Fibroblast of skin of right biceps (primary cell): ENCODE data around the gene MYEOV.

Experiments
- DNase-seq: peaks from one replicate; pipeline ENCODE4 v3.0.0-alpha.2; 2013

Gene MYEOV

GRCh38 chr11:69267395-69267805, 26.6 kb upstream of the MYEOV start:
- DNase-seq: no peak

DNA sequence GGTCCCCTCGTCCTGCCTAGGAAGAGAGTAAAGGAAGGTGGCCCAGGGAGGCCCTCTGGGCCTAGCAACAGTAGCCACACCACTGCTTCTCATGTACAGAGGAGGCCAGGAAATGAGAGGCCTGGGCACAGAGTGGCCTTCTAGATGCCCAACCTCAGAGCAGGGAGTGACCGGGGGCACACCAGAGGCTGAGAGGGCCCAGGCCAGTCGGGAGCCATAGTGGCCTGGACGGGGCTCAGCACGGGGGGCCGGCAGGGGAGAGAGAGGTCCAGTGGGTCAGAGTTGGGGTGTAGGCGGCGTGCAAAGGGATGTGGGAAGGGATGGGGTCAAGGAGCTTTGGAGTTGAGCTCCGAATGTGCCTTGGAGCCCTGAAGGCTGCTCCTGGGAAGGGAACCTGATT, 25.0 kb upstream of the MYEOV start:
- DNase-seq: no peak

DNA sequence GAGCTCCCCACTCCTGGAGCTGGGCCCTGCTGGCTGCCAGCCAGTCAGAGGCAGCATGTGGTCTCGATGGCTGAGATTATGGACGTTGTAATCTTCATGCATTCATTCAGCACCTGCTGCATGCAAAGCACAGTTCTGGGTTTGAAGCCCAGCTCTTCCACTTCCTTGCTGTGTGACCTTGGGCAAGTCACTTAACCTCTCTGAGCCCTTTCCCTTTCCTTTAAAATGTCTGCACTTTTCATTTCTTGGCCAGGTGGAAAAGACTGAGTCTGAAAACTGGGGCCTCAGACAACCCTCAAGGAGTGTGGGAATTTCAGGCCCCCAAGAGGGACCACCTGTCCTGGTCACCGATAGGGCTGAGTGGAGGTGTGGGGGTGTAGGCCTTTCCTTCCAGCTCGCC, 24.6 kb upstream of the MYEOV start:
- DNase-seq: no peak

DNA sequence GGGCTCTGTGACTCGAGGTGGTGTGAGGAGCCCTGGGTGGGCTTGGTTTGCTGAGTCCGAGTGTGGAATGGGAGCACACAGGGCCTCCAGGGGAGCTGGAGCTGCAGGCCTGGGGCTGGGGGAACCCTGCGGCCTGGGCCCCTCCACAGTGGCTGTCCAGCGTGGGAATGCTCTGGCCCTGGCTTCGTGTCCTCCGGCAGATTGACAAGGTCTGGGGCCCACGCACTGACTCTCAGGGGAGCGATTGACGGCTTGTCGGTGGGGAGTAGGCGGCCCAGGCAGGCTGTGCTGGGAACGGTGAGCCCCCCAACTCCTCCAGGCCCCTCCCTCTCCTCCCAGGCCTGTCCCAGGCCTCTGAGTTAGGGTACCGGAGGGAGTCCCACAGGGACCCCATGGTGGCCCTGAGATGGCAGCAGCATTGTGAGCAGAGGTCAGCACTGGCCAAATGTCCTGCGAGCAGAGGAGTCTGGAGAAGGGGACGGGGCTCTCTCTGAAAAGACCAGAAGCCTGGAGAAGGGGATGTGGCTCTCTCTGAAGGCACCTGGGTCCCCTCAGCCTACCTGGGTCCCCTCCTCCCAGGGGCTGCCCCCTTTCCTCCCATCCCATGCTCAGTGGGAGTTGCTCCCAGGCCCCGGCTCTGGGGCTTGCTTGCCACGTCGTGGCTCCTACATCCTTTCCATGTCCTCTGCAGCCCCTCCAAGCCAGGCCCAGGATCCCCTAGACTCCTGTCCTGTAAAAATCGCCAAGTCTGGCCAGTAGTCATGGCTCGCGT, 23.8 kb upstream of the MYEOV start:
- DNase-seq: no peak

DNA sequence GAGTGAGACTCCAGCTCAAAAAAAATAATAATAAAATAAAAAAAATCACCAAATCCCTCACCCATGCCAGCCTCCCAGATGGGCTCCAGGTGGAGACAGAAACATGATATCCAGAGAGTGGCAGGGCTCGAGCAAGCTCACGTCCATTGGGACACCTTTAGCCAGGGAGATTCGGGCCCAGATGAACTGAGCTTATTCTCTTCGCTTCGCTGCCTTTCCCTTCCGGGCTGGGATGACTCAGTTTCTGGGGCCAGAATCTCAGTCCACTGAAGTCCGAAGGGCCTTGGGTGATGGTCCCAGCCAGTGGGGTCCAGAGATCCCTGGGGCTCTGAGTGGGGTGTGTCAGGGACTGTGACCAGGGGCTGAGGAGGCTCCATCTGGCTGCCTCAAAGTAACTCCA, 23.0 kb upstream of the MYEOV start:
- no peak for DNase-seq

DNA sequence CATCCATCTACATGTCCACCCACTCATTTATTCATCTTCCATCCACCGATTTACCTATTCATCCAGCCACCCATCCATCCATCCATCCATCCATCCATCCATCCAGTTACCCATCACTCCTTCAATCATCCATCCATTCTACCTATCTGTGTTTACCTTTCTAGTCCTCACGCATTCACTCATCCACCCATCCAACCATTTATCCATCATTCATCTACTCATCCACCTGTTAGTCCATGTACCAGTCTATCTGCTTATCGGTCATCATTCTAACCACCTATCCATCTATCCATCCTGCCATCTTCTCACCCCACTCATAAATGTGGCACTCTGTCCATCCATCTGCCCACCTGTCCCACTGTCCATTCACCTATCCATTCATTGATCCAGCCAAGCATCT, 21.9 kb upstream of the MYEOV start:
- no peak for DNase-seq

DNA sequence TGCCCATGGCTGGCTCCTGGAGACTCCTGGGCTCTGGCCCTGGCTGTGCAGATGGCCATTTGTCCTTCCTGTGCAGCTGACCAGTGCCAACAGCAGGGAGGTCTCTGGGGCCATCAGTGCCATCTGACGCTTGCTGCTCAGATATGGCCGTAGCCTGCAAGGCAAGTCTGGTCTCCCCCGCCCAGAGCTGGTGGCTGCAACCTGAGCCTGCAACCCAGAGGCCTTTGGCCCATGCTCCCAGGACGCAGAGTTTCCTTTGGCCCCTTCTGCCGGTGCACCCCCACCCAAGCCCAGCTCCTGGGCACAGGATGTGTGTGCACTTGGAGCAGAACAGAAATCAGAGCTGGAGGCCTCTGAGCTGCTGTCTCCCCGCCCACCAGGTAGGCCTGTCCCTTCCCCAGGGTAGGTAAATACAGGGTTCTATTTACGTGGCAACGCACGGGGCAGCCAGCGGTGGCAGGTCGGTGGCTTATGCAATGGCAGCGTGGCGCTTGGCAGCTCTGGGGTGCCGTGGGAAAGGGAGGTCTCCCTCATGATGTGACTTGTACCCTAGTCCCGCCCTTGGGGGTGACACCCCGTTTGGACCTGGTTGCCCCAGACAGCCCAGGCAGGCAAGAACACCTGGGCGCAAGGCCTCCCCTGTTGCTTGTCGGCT, 21.0 kb upstream of the MYEOV start:
- DNase-seq: no peak

- DNase-seq: no peak
These were observed 20.4 kb upstream of the MYEOV start for GRCh38 chr11:69273571-69273970.

DNA sequence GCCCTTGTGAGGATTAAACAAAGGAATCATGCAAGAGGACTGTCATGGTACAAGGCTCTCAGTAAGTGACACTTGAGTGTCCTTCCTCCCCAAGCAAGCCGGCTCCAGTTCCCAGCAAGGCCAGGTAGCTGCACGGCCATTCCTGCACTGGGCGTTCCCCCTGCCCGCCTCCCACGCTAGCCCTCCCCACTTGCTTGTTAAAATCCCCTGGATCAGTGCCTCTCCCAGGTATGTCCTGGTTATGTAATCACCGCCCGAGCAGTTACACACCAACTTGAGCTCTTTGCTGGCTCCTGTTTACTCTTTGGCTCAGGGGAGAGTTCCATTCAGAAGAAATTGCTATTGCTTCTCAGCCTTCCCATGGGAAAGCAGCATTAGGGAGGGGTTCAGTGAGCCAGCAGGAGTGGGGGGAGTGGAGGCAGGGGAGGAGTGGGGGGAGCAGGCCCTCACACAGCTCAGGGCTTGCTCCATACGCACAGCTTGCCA, 19.4 kb upstream of the MYEOV start:
- no peak for DNase-seq

DNA sequence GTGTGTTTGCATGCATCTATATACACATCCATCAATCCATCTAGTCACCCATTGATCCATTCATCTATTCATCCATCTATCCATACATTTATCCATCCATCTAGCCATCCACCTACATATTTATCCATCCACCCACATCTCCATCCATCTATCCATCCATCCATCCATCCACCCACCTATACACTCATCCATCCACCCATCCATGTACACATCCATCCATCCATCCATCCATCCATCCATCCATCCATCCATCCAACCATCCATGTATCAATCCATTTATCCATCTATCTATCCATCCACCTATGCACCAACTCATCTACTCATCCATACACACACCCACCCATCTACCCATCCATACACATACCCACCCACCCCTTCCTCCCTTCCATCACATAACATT, 18.8 kb upstream of the MYEOV start:
- no peak for DNase-seq

DNA sequence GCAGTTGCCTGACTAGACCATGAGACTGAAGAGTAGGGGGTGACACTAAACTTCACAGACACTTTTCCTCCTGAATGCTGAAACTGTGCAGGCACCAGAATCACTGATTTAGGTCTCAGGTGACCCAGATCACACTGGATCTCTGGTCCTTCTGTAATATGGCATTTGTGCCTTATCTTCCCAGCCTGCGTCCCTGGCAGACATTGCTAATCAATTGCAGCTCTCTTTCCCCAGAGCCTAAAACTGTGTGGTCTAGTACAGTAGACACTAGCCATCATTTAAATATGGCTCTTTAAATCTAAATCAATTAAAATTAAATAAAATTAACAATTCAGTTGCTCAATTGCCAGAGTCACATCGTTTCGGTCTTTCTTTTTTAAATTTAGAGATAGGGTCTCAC, 17.8 kb upstream of the MYEOV start:
- no peak for DNase-seq

GRCh38 chr11:69277074-69277809, 16.7 kb upstream of the MYEOV start:
- DNase-seq: no peak

DNA sequence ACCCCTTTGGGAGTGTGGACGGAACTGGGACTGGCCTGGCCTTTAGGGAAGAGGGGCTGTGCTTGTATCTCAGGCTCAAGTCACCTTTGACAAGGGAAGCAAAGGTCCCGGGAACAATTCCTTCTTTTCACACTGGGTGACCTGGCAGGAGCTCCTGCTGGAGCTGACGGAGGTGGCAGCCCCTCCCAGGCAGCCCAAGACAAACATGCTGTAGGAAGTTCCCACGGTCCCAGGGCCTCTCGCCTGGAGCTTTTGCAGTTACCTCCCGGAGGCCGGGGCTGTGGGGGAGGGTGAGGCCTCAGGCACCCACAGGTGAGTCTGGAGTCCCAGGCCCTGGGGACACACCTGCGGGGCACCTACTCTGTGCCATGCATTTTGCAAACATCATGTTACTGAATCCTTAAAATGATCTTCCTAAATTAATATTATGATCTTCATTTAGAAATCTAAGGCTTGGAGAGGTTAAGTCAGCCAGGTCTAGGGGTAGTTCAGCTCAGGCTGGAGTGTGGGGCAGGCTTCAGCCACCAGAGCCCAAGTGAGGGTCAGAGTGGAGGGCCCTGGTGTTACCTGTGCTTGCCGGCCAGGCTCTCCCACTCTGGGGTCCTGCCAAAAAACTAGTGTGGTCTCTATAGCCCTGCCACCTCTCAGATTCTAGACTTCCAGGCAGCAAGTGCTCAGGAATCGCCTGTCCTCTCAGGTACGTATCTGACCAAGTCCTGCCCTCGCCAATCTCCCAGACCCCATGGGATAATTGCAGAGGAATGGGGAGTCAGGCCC, 15.7 kb upstream of the MYEOV start:
- DNase-seq: no peak

- DNase-seq: peak; percentile 90
These were observed 13.5 kb upstream of the MYEOV start for GRCh38 chr11:69280451-69280850.

GRCh38 chr11:69280994-69281393, 13.0 kb upstream of the MYEOV start:
- peak; percentile 96 for DNase-seq

- DNase-seq: no peak
These were observed 10.5 kb upstream of the MYEOV start for GRCh38 chr11:69283446-69283845.

DNA sequence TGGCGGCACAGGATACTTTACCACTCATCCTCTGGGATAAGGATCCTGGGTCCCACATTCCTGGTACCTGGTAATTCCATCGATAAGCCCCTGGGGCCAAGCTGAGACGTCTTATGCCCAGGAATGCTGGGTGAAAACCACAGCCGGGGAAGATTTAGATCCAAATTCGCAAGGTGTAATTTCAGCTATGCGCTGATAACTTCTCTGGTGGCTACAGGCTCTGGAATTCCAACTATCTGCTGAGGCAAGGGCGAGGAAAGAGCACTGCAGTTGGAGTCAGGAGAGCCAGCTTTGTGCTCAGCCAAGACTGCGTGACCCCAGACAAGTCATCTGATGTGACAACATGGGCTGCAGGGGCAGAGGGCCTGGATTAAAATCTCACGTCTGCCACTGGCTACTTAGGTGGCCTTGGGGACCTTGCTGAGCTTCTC, 9.9 kb upstream of the MYEOV start:
- peak; percentile 29 for DNase-seq

DNA sequence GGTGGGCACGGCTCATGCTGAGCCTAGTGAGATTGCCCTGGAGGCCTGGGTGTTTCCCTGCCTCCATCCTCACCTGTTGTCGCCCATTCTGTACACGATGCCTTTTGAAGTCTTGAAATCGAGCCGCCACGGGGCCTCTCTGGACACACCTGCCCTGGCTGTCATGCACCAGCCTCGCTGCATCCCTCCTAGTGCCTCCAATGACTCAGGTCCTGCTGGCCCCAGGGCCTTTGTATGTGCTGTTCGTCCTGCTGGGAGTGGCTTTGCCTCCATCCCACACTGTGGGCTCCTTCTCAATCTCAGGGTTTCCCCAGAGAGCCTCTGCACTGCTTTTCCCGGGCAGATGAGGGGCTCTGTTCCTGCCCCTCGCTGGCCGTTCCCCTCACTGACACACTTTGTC, 8.9 kb upstream of the MYEOV start:
- DNase-seq: no peak

- no peak for DNase-seq
These were observed 8.2 kb upstream of the MYEOV start for GRCh38 chr11:69285766-69286165.

- DNase-seq: no peak
These were observed 7.3 kb upstream of the MYEOV start for GRCh38 chr11:69286374-69287371.

DNA sequence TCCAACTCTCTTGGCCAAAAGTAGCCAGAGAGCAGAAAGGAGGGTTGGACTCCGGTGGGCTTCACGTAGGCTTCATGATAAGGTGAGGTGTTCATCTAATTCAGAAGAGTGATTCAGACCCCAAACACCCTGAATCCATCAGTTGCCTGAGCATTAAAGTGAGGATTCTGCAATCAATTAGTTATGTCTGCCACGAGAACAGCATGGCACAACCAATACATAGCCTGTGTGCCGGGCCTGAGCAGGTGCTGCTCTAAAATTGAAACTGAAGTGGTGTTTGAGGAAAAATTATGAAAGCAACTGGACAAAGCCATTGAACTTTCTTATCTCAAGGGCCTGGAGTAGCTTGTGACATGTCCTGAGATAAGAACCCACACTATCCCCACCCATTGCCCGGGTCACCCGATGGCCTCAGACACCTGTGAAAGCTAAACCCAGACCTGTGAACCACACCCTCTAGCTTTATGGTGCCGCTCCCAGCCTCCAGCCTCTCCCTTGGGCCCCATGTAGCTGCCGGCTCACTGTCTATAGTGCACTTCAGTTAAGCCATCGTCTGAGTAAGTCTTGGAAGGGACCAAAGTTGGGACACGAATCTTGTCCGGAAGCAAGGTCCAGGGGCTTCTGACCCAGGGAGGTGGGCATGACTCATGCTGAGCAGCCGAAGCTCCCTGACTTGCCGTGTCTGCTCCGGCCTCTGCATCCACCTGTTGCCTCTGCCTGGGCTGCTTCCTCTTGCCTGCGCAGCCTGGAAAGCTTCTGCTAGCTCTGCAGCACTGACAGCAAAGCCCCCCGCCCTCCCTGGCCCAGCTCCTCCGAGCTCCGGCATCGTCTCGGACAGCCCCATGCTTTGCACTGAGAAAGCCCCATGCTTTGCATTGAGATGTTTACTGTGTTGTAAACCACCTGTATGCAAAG, 5.7 kb upstream of the MYEOV start:
- DNase-seq: no peak
